GM18868 (cell line): Measurements from ENCODE around the gene TIE1.

ENCODE experiments used
- ATAC-seq: cut with Tn5 transposase; IDR thresholded peaks from one replicate; pipeline ENCODE4 v1.9.1; 2021; ENCODE audit warnings: mild to moderate bottlenecking, moderate library complexity; ENCODE audit not compliant: unreplicated experiment

The TIE1 gene

DNA sequence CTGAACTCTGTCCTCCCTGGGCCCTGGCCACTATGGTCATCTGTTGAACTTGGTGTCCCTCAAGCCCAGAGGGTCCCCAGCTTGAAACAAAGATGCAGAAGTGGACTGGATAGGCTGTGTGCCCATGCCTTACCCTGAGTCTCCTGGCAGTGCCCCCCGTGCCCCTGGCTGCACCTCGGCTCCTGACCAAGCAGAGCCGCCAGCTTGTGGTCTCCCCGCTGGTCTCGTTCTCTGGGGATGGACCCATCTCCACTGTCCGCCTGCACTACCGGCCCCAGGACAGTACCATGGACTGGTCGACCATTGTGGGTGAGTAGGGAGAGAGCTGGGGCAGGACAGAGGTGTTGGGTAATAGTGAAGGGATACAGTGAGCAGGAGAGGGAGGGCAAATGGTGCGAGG lies 10.7 kb downstream of the TIE1 start:
- ATAC-seq = no peak

DNA sequence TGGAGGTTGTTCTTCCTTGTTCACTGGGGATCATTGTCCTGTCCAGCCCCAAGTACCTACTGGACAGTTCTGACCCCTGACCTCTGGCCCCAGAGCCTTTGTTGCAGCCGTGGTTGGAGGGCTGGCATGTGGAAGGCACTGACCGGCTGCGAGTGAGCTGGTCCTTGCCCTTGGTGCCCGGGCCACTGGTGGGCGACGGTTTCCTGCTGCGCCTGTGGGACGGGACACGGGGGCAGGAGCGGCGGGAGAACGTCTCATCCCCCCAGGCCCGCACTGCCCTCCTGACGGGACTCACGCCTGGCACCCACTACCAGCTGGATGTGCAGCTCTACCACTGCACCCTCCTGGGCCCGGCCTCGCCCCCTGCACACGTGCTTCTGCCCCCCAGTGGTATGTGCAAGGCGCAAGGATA lies 11.4 kb downstream of the TIE1 start:
- ATAC-seq = no peak

DNA sequence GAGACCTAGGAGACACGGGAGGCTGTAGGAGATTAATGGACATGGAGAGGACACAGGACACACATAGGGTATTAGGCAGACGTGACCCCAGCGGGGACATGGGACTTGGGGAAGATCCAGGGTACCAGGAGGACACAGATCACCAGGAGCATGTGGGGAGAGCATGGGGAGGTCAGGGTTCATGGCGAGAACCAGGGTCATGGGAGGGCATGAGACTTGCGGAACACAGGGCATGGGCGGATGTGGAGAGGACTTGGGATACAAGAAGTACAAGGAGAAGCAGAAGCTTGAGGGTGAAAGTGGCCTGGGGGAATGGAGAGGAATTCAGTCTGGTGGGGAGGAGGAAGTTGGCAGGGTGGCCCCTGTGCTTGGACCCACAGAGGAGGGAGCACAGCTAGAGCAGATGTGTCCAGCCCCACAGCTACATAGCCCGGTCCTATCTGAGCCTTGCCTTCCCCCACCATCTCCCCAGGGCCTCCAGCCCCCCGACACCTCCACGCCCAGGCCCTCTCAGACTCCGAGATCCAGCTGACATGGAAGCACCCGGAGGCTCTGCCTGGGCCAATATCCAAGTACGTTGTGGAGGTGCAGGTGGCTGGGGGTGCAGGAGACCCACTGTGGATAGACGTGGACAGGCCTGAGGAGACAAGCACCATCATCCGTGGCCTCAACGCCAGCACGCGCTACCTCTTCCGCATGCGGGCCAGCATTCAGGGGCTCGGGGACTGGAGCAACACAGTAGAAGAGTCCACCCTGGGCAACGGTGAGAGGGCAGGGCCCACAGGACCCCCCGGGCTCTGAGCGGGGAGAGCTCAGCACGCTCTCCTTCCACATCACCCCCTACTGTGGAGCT lies 12.1 kb downstream of the TIE1 start:
- ATAC-seq = no peak

DNA sequence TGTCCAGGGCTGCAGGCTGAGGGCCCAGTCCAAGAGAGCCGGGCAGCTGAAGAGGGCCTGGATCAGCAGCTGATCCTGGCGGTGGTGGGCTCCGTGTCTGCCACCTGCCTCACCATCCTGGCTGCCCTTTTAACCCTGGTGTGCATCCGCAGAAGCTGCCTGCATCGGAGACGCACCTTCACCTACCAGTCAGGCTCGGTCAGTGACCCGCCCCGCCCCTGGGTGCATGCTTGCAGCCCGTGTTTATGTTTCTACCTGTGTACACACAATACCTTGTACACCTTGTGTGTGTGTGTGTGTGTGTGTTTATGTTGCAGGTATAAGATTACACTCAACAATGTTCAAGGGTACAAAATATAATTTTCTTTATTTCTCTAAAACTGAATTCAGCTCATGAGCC lies 13.0 kb downstream of the TIE1 start:
- no peak for ATAC-seq

DNA sequence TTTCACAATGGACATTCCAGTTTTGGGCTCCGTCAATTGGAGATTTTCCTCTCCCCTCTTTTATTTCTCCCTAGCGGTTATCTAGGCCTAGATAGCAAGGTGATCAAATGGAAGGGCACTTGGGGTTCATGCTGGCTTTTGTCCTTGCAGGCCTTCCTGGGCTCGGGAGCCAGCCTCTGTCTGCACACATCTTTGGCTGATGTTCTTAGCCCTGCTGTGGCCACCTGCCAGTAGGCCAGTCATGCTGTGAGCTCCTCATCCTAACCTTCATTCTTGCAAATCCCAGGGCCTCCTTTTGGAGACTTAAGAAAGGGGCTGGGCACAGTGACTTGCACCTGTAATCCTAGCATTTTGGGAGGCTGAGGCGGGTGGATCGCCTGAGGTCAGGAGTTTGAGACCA lies 13.5 kb downstream of the TIE1 start:
- no peak for ATAC-seq

DNA sequence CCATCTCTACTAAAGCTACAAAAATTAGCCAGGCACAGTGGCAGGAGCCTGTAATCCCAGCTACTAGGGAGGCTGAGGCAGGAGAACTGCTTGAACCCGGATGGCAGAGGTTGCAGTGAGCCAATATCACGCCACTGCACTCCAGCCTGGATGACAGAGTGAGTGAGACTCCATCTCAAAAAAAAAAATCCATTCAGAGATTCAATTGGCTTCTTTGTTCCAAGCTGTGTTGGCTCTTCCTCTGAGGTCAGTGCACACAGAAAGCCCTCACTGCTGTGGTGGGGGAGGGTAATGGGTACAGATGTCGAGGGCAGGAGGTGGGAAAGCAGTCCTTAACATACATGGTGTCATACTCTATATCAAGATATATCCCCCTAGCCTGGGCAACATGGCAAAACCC lies 14.7 kb downstream of the TIE1 start:
- ATAC-seq = no peak

DNA sequence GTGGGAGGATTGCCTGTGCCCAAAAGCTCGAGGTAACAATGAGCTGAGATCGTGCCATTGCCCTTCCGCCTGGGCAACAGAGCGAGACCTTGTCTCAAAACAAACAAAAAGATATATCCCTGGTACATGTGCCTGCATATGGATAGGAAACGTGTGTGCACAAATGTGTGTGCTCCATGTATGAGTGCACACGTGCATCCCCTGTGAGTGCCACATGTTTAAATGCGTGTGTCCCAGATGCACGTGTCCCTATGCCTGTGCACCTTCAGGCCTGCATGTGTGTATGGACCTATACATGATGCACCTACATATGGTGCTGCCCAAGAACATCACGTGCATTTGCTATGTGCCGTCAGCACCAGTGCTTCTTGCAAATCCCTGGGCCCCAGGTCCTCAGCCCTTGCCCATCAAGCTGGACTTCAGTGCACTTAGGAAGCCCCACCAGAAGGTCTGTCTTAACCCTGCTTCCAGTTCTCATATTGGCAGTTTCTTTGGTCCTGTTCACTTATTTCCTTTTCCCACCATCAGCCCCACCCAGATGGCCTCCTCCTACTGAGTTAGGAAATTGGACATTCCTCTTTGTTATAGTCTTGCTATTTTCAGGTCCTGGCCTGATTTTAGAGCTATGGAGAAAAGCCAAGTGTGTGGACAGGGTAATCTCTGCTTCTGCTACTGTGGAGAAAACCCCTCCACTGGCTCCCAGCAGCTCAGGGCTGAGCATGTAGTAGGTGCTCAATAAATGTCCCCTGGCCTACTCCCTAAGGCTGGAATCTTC lies 15.4 kb downstream of the TIE1 start:
- ATAC-seq = no peak

DNA sequence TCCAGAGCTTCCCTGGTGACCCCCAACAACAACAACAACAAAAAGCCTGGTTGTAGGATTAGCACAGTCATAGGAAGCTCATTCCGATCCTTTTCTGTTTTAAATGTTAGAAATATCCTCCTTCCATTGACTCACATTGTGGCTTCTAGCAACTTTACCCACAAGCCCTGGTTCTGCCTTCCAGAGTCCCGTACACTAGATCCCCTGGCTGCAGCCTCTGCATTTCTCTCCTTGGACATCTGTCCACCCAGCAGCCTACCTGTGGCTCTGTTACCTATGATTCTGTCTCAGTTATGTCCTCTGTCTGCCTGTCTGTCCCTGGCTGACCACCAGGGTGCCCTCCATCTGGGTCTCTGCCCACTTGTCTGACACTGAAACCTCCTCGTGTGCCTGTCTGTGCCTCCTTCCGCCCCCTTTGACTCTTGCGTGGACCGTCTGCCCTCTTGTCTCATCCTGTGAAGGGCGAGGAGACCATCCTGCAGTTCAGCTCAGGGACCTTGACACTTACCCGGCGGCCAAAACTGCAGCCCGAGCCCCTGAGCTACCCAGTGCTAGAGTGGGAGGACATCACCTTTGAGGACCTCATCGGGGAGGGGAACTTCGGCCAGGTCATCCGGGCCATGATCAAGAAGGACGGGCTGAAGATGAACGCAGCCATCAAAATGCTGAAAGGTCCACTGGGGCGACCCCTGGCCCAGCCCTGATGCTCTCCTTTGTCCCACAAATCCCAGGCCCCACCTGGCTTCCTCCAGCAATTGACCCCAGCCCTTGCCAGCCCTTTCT lies 16.1 kb downstream of the TIE1 start:
- ATAC-seq = no peak

DNA sequence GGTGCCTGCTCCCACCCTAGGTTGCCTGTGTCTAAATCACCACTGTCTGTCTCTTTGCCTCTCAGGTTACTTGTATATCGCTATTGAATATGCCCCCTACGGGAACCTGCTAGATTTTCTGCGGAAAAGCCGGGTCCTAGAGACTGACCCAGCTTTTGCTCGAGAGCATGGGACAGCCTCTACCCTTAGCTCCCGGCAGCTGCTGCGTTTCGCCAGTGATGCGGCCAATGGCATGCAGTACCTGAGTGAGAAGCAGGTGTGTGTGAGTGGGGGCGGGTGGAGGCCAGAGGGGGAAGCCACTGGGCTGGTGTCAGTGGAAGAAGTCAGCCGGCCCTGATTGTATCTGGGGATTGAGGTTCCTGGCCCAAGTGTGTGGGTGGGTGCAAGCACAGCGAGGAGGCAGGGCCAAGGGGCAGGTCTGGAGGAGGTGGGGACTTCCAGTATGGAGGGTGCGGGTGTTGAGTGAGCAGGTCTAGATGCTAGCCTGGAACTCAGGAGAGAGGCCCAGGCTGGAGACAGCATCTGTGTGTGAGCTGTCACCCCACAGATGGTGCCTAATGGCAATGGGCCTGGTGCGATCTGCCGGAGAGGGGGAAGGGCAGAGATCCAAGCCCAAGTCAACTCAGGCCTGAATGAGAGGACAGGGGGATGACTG lies 17.2 kb downstream of the TIE1 start:
- no peak for ATAC-seq

DNA sequence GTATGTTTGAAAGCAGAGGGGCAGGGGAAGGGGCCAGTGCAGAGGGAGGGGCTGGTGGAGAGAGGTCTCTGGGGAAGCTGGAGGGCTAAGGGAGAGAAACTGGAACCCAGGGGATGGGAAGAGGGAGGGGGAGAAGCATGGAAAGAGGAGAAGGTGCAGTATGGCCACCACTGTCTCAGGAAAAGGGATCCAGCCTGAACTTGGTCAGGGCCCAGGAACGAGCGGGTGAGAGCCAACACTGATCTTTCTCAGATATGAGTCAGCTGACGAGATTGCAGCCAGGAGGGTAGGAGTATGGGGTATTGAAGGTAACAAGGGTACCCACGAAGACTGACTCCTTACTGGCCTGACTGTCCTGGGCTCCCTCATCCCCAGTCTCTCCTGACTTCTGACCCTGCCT lies 18.0 kb downstream of the TIE1 start:
- ATAC-seq = no peak

DNA sequence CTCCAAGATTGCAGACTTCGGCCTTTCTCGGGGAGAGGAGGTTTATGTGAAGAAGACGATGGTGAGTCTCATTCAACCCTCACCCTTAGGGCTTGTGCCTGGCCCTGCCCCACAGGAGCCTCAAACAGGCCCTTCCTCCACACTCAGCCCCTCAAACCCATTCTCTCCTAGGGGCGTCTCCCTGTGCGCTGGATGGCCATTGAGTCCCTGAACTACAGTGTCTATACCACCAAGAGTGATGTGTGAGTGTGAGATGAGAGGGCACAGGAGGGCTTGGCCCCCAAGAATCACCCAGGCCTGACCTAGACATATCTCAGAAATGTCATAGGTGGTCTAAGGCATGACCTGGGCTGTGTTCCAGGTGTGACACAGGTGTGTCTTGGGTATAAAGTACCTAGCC lies 18.5 kb downstream of the TIE1 start:
- no peak for ATAC-seq

DNA sequence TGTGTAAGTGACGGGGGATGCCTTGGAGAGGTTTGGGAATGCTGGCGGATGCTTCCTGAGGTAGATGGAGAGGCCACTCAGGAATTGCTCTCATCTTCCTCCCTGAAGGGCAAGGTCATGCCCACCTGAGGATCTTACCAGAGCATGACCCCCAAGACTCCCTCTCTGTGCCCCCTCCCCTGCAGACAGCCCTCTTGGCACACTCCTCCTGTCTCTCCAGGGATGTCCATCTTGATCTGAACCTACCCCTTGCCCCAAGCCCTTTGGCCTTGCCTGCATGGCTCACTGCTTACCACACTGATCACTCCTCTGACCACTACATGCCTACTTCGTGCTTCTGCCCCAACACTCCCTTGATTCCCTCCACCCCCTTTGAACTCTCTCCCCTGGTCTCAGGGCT lies 19.0 kb downstream of the TIE1 start:
- no peak for ATAC-seq

DNA sequence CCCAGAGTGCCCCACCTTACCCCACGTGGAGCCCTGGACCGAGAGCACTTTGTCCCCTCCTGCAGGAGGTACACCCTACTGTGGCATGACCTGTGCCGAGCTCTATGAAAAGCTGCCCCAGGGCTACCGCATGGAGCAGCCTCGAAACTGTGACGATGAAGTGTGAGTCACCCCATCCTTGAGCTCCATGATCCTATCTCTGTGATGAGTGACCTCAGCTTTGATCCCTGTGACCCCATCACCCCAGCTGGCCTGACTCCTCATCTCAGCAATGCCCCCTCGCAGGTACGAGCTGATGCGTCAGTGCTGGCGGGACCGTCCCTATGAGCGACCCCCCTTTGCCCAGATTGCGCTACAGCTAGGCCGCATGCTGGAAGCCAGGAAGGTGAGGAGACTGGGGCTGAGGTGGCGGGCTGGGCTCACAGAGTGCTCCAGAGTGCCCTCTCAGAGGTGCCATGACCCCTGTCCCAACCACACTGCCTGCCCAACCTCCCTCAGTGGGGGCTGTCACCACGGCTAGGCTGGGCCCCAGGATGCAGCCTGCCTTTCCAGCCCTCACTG lies 20.6 kb downstream of the TIE1 start:
- no peak for ATAC-seq

DNA sequence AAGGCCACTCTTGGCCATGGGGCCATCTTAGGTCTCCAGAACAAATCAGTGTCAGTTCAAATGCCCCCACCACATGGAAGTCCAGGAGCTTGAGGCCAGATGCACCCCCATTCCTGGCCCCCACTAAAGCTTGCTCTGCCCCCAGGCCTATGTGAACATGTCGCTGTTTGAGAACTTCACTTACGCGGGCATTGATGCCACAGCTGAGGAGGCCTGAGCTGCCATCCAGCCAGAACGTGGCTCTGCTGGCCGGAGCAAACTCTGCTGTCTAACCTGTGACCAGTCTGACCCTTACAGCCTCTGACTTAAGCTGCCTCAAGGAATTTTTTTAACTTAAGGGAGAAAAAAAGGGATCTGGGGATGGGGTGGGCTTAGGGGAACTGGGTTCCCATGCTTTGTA lies 21.7 kb downstream of the TIE1 start:
- ATAC-seq = no peak

DNA sequence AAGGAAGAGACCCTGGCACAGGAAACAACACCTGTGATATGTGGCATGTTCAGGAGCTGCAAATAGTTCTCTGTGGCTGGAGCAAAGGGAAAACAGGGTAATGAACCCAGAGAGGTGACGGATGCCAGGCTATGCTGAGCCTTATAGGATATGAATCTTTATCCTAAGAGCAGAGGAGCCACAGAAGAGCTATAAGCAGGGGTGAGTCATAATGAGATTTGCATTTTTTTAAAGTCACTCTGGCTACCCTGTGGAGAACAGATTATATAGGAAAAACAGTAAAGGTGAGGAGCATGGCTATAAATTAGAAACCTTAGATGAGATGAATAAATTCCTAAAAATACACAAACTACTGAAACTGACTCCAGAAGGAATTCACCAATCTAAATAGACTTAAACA lies 24.0 kb downstream of the TIE1 start:
- ATAC-seq = no peak

DNA sequence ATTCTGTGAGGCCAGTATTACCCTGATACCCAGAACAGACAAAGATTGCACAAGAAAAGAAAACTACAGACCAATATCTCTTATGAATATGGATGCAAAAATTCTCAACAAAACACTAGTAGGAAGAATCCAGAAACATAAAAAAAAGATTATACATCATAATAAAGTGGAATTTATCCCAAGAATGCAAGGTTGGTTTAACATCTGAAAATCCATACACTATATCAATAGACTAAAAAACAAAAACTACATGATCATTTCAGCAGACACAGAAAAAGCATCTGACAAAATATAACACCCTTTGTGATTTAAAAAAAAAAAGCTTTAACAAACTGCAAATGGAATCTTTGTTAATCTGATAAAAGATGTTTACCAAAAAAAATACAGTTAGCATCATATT lies 24.6 kb downstream of the TIE1 start:
- ATAC-seq = no peak

DNA sequence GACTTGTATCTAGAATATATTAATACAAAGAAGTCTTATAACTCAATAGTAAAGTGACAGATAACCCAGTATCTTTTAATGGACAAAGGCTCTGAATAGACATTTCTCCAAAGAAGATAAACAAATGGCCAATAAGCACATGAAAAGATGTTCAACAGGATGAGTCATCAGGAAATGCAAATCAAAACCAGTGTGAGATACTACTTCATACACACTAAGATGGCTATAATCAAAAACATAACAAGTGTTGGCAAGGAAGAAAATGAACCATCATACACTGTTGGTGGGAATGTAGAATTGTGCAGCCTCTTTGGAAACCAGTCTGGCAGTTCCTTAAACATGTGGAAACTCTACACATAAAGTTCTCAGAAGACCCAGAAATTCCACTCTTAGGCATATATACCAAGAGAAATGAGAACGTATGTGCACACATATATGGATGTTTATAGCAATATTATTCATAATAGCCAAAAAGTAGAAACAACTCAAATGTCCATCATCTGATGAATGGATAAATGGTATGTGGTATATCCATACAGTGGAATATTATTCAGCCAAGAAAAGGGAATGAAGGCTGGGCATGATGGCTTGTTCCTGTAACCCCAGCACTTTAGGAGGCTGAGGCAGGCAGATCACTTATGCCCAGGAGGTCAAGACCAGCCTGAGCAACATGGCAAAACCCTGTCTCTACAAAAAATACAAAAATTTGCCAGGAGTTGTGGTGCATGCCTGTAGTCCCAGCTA lies 26.9 kb downstream of the TIE1 start:
- no peak for ATAC-seq

DNA sequence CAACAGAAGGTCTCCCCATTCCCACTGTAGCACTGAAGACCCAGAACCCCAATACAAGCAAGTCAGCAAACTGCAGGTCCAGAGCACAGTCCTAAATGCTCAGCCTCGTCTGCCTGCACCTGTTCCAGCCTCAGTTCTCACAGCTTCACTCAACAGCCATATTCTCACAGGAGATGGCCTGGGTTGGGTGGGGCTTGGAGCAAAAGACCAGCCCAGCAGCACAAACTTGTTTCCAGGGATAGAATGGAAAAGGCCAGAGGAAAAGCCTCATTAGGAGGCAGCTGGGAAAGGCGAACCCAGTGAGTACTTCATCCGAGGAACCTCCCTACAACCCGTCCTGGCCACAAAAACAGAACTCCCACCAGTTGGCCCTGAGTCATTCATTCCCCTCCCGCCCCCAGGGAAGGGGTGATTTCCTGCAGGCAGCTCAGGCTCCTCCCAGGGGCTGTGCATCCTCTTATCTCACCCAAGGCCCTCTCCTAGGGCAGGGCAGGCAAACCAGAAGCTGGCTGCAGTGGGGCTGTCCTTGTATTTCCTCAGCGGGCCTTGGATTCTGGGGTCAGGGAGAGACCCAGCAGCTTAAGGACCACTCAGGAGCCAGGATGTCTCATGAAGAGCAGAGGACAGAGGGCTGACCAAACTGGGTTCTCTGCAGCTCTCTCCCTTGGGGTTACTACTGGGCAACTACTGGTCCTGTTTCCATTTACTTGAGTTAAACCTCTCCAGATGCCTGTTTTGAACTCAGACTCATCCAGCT lies 29.4 kb downstream of the TIE1 start:
- ATAC-seq = no peak

DNA sequence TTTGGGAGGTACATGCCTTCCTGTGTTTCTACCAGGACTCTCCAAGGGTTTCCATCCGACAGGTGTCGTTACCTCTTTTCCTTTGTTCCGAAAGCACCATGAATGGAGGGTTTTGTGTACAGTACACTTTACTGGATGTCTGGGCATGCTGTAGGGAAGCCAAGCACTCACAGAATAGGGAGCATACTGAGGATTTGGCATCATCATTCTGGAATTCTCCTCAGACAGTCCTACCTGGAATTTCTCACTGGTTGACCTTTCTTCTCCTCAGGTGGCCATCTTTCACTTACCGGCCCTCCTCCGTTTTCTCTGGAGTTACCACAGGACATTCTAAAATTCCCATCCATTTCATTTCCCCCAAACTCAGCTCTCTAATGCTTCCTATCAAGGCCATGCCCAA lies 30.9 kb downstream of the TIE1 start:
- no peak for ATAC-seq
